GM18870 (cell line): ENCODE measurements around the gene LGALS7.
"Not testable (repeated sequence)": the region's sequence is repeated elsewhere in the genome, so short reads cannot be mapped to it uniquely, and the experiment has no call there.

Experiments
- ATAC-seq: cut with Tn5 transposase; IDR thresholded peaks from one replicate; pipeline ENCODE4 v1.9.1; 2021; ENCODE audit warnings: moderate library complexity; ENCODE audit not compliant: unreplicated experiment

Gene LGALS7

DNA sequence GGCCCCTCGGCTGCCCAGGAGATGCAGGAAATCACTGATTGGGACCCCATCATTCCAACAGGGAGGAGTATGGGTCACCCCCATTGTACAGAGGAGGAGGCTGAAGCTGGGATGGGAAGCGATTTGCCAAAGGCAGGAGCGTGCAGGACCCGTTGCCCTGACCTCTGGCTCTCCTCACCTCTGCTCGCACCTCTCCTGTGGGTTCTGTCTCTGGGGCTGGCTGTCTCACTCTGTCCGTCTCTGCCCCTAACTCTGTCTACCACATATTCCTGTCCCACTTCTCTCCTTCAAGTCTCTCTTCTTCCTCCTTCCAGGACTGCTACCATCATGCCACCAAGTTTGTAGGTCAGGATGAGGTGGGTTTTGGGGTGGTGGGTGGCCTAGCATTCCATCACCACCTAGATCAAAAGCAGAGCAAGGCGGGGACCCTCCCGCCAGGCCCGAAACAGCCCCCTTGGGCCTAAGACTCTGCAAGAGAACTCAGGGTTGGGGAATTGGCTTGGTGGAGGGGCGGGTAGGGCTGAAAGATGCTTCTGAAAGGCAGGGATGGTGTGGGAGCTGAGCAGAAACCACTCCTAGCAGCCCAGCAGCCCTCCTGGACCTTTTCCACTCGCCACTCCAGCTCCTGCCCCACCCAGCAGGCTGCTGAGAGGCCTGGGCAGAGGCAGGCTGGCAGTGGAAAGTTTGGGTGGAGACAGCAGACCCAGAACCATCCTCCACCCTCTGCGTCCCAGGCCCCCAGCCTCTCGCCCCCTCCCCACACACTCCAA lies 1.0 kb upstream of the LGALS7 start:
- no peak for ATAC-seq

DNA sequence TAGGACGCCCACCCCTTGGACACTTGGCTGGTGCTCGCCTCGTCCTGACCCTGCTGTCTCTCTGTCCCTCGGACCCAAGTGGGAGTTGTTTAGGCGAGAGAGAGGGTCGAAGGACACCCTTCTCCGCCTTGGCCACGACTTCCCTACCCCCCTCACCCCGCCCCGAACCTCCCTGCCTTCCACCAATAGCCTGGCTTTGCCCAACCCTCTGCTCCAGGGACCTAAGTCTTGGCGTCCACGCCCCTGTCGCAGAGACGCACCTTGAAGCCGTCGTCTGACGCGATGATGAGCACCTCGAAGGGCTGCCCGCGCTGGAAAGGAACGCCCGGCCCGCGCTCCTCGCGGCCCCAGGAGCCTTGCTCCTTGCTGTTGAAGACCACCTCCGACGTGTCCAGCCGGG lies 1.7 kb downstream of the LGALS7 start:
- ATAC-seq, result not testable (repeated sequence)

DNA sequence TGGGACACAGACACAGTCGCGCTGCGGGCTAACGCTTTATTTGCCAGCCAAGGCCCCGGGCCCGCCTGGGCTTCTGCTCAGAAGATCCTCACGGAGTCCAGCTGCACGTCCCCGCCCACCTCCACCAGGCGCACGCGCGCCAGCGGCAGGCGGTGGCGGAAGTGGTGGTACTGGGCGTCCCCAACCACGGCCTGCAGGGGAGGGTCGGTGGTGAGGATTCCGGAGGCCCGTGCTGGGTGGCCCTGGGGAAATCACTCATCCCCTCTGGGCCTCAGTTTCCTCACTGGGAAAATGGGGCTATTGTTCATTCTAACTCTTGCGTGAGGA lies 2.4 kb downstream of the LGALS7 start:
- ATAC-seq, result not testable (repeated sequence)

DNA sequence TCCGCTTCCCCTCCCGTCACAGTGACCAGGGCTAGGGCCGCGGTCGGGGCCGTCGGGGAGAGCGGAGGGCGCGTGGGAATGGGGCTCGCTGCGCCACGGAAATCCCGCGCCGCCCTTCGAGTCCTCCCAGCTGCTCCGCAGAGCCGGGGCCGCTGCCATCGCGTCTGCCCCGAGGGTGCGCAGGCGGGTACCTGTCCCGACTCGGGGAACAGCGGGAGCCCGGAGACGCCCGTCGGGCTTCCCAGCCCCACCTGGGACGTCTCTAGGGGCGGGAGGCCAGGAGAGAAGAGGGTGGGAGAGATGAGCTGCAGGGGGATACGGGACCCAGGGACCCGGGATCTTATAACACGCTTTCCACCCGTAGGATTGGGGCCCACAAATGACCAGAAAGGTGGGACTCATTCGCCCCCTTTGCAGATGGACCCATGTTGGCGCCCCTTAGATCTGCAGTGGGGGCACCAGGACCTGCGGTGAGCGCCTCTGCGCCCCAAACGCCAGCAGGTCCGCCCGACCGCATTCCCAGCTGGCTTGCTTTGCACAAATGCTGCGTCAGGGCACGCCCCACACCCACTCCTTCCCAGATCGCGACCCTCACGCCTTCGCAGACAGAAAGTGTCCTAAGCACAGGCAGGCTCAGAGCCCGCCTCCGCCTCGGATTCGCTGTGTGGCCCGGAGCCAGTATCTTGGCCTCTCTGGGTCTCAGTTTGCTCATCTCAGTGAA lies 2.9 kb downstream of the LGALS7 start:
- ATAC-seq, result not testable (repeated sequence)

DNA sequence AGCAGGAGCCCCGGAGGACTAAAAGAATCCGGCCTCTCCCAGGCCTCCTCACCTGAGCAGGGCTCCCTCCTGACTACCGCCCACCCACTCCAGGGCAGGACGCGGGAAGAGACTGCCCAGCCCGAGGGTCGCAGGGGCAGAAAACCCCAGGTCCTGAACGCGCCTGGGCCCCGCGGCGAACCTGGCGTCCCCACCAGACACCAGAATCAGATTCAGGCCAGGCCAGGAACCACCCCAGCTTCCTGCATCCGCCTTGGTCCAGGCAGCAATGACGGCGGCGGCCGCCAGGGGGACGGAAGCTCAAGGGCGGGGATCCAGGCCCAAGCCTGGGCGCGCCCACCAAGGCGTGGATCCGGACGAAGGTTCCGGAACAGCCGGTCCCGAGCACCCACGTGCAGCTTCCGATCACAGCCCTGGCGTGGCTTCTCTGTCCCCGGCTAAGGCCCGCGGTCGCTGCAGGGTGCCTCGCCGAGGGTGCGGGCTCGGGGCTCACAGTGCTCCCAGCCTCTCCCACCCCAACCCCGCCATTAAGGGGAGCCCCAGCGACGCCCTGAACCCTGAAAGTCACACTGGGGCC lies 3.6 kb downstream of the LGALS7 start:
- no peak for ATAC-seq

DNA sequence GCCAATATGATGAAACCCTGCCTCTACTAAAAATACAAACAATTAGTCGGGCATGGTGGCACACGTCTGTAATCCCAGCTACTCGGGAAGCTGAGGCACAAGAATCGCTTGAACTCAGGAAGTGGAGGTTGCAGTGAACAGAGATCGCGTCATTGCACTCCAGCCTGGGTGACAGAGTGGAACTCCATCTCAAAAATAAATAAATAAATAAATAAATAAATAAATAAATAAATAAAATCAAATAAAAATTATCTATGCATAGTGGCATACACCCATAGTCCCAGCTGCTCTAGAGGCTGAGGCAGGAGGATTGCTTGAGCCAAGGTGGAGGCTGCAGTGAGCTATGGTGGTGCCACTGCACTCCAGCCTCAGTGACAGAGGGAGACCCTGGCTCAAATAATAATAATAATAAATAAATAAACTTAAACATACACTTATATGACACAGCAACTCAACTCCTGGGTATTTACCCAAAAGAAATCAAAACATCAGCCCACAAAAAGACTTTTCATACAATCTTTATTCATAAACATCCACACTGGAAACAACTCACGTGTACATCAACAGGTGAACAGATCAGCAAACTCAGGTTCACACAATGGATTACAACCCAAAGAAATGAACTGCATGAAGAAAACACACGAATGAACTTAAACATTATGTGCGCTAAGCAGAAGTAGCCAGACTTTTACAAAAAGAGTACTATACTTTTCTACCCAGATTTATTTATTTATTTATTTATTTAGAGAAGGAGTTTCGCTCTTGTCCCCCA lies 6.9 kb downstream of the LGALS7 start:
- no peak for ATAC-seq

DNA sequence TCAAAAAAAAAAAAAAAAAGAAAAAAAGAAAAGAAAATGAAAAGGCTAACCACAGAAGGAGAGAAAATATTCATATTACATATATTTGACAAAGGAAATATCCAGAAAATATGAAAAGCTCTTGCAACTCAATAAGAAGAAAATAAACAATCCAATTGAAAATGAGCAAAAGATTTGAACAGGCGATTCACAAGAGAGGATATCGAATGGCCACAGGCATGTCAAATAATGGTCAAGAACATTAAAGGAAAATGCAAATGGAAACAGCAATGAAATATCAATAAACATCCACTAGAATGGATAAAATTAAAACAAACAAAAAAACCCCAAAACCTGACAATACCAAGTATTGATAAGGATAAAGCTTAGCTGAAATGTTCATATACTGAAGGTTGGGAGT lies 8.1 kb downstream of the LGALS7 start:
- ATAC-seq, result no peak

DNA sequence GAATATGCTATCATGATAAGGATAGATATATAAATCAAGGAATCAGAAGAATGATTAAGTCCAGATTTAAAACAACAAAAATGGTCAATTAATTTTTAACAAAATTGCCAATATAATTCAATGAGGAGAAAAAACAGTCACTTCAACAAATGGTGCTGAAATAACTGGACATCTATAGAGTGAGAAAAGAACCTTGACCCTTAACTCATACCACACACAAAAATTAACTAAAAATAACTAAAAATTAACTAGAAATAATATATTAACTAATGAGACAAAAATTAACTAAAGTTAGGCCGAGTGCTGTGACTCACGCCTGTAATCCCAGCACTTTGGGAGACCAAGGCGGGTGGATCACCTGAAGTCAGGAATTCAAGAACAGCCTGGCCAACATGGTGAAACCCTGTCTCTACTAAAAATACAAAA lies 9.5 kb downstream of the LGALS7 start:
- no peak for ATAC-seq

DNA sequence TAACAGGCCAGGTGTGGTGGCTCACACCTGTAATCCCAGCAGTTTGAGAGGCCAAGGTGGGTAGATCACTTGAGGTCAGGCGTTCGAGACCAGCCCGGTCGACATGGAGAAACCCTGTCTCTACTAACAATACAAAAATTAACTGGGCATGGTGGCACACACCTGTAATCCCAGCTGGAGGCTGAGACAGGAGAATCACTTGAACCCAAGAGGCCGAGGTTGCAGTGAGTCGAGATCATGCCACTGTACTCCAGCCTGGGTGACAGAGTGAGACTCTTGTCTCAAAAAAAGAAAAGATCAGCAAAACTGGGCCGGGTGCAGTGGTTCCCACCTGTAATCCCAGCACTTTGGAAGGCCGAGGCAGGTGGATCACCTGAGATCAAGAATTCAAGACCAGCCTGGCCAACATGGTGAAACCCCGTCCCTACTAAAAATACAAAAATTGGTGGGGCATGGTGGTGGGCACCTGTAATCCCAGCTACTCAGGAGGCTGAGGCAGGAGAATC lies 11.4 kb downstream of the LGALS7 start:
- not testable (repeated sequence) for ATAC-seq

DNA sequence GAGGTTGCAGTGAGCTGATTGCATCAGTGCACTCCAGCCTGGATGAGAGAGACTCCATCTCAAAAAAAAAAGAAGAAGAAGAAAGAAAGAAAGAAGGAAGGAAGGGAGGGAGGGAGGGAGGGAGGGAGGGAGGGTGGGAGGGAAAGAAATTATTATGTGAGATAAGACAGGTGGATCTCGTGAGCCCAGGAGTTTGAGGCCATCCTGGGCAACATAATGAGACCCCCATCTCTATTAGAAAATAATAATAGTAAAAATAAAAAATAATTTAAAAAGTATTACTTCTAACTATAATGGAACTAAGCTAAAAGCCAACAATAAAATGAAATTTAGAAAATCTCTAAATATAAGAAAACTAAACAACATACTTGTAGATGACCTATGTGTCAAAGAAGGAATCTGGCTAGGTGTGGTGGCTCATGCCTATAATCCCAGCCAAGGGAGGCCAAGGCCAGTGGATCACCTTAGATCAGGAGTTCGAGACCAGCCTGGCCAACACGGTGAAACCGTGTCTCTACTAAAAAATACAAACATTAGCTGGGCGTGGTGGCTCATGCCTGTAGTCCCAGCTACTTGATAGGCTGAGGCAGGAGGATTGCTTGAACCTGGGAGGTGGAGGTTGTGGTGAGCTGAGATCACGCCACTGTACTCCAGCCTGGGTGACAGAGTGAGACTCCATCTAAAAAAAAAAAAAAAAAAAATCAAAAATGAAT lies 12.4 kb downstream of the LGALS7 start:
- not testable (repeated sequence) for ATAC-seq

DNA sequence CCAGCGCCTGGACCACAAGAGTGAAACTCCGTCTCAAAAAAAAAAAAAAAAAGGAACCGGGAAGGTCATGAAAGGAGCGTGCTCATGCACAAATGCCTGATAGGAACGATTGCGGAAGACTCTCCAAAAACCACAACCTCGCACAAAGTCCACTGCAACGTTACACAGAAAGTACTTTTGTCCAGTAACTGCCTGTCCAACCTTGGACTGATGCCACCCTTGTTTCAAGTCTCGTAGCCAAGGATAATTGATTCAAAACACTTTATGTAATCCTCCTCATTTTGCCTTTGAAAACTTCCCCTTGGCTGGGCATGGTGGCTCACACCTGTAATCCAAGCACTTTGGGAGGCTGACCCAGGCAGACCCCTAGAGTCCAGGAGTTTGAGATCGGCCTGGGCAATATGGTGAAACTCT lies 13.7 kb downstream of the LGALS7 start:
- no peak for ATAC-seq

DNA sequence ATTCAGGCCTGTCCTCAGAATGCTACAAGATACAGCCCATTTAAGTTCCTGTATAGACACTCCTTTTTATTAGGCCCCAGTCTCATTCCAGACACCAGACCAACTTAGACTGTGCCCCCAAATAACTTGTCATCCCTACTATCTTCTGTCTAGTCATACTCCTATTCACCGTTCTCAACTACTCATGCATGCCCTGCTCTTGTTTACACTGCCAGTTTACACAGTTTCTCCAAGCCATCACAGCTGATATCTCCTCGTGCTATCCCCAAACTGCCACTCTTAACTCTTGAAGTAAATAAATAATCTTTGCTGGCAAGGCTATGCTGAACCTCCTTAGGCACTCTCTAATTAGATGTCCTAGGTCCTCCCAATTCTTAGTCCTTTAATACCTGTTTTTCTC lies 19.1 kb downstream of the LGALS7 start:
- ATAC-seq, result not testable (repeated sequence)

DNA sequence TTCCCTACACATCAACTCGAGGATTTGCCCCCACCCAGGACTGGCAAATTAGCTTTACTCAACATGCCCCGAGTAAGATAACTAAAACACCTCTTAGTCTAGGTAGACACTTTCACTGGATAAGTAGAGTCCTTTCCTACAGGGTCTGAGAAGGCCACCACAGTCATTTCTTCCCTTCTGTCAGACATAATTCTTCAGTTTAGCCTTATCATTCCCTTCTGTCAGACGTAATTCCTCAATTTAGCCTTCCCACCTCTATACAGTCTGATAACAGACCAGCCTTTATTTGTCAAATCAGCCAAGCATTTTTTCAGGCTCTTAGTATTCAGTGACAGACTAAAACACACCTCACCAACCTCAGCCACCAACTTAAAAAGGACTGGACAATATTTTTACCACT lies 19.5 kb downstream of the LGALS7 start:
- ATAC-seq, result not testable (repeated sequence)

DNA sequence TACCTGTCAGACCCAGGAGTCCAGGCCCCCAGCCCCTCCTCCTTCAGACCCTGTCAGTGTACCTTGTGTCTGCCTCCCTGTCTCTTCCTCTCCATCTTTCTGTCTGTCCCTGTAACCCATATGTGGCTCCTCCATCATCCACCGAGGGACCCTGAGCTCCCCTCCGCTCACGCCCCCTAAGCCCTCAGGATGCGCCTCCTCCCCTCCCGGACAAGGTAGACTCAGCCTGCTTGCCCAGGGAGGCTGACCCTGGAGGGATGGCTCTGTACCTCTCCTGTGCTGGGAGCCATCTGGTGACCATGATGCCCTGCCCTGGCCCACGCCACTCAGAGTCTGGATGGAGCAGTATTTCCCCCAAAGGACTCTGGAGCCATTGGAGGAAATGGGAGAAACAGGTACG lies 28.0 kb downstream of the LGALS7 start:
- no peak for ATAC-seq

DNA sequence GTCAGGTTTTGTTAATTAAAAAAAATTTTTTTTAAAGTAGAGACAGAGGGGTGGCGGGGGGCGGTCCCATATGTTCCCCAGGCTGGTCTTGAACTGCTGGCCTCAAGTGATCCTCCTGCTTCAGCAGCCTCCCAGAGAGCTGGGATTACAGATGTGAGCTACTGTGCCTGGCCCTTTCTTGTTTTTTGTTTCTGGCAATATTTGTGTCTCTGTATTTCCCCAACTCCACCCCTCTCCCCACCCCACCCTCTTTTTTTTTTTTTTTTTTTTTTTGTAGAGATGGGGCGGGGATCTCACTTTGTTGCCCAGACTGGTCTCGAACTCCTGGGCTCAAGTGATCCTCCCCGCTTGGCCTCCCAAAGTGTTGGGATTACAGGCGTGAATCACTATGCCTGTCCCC lies 28.4 kb downstream of the LGALS7 start:
- ATAC-seq, result no peak

DNA sequence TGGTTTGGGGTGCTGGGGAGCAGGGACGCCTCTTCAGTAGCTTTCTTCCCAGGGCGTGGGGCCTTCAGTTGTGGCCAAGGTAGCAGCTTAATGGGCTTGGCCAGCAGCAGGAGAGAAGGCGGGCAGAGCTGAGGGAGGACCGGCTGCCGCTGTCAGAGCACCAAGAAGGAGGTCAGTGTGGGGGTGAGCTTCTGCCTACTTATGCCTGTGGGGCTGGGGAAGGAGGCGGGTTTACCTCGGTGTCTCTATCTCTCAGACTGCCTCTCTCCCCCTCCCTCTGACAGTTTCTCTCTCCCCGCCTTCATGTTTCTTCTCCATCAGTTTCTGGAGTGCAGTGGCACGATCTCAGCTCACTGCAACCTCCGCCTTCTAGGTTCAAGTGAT lies 29.0 kb downstream of the LGALS7 start, which contains the start of gene CAPN12:
TSS of gene CAPN12 (minus strand) at position 177 of the 384 bp plus-strand sequence. CDS start 309 bp downstream, outside the sequence.
- no peak for ATAC-seq

DNA sequence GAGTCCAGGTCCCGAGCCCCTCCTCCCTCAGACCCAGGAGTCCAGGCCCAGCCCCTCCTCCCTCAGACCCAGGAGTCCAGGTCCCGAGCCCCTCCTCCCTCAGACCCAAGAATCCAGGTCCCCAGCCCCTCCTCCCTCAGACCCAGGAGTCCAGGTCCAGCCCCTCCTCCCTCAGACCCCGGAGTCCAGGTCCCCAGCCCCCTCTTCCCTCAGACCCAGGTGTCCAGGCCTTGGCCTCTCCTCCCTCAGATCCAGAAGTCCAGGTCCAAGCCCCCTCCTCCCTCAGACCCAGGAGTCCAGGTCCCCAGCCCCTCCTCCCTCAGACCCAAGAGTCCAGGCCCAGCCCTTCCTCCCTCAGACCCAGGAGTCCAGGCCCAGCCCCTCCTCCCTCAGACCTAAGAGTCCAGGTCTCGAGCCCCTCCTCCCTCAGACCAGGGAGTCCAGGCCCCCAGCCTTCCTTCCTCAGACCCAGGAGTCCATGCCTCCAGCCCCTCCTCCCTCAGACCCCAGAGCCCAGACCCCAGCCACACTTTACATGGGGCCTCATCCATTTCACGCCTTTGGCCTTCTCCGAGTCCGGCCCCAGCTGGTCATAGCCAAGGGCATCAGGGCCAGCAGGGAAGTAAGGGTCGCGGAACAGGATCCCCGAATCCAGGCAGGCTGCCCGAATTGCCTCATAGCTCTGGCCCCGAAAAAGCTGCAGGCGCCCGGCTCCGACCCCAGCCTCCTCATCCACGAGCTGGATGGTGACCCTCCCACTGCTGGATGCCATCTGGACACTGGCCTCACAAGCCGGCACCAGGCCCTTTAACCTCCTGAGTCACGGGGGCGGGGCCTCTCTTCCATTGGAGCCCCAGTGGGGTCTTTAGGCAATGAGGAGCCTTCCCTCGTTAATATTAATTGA lies 29.7 kb downstream of the LGALS7 start:
- ATAC-seq, result no peak

DNA sequence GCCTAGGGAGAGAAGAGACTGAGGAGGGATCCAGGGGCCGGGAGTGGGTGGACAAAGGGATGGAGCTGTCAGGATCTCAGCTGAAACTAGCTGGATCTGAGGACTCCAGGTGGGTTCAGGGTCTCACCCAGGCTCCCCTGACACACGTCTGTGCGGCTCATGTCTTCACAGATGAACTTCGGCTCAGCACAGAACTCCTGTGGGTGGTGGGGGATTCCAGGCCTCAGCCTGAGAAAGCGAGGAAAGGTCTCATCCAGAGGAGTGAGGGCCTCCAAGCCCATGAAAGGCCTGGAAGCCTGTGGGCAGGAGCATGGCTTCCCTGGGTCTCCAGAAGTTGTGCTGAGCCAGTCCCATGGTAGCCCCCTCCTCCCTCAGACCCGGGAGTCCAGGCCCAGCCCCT lies 30.4 kb downstream of the LGALS7 start:
- no peak for ATAC-seq

DNA sequence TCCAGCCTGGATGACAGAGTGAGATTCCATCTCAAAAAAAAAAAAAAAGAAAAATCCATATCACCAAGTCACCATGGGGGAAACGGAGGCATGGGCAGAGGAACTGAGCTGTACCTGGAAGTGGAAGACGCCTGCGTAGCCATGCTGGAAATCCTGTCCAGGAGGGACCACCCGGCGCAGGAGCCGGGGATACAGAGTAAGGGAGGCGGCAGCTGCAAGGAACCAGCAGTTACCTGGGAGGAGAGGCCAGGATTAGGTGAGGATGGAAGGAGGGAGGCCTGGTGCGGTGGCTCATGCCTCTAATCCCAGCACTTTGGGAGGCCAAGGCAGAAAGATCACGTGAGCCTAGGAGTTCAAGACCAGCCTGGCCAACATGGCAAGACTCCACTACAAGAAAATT lies 31.0 kb downstream of the LGALS7 start:
- ATAC-seq, result no peak
